Measurements from ENCODE around the gene SPG21.

The SPG21 gene

GRCh38 chr15:64990168-64990470, 405 bp upstream of the SPG21 start:
- DNase-seq = no peak

GRCh38 chr15:64987136-64987535, 2.6 kb downstream of the SPG21 start:
- DNase-seq = no peak

GRCh38 chr15:64985366-64986033, 4.2 kb downstream of the SPG21 start:
- DNase-seq = no peak

- no peak for DNase-seq
These were observed 7.2 kb downstream of the SPG21 start for GRCh38 chr15:64982472-64982871.

GRCh38 chr15:64981812-64982431, 7.8 kb downstream of the SPG21 start:
- no peak for DNase-seq

- DNase-seq = no peak
These were observed 10.4 kb downstream of the SPG21 start for GRCh38 chr15:64979252-64979710.

GRCh38 chr15:64975390-64975789, 14.3 kb downstream of the SPG21 start:
- DNase-seq = no peak

- DNase-seq = no peak
These were observed 19.0 kb downstream of the SPG21 start for GRCh38 chr15:64970698-64971097.

GRCh38 chr15:64969401-64969800, 20.3 kb downstream of the SPG21 start:
- no peak for DNase-seq

- no peak for DNase-seq
These were observed 28.7 kb downstream of the SPG21 start for GRCh38 chr15:64961013-64961412.

GRCh38 chr15:64960153-64960552, 29.6 kb downstream of the SPG21 start:
- no peak for DNase-seq

- no peak for DNase-seq
These were observed 30.6 kb downstream of the SPG21 start for GRCh38 chr15:64959128-64959527.

- DNase-seq = no peak
These were observed 35.3 kb downstream of the SPG21 start for GRCh38 chr15:64954395-64954794.

- DNase-seq = no peak
These were observed 37.8 kb downstream of the SPG21 start for GRCh38 chr15:64951777-64952418.

- no peak for DNase-seq
These were observed 38.8 kb downstream of the SPG21 start for GRCh38 chr15:64950888-64951287.

GRCh38 chr15:64949383-64950186, 40.1 kb downstream of the SPG21 start:
- DNase-seq = no peak

- no peak for DNase-seq
These were observed 40.8 kb downstream of the SPG21 start for GRCh38 chr15:64948916-64949315.

- no peak for DNase-seq
These were observed 42.5 kb downstream of the SPG21 start for GRCh38 chr15:64947211-64947610.

- DNase-seq = no peak
These were observed 44.8 kb downstream of the SPG21 start for GRCh38 chr15:64944961-64945360.

- no peak for DNase-seq
These were observed 46.0 kb downstream of the SPG21 start for GRCh38 chr15:64943512-64944225.

GRCh38 chr15:64942356-64942755, 47.4 kb downstream of the SPG21 start:
- DNase-seq = no peak

GRCh38 chr15:64938192-64938591, 51.5 kb downstream of the SPG21 start:
- DNase-seq = no peak

- no peak for DNase-seq
These were observed 55.7 kb downstream of the SPG21 start for GRCh38 chr15:64934023-64934422.
